Mesenchymal stem cell (in vitro differentiated cells and primary cell): Measurements from ENCODE around the gene MLF2.

ENCODE experiments used
- DNase-seq: peaks from one replicate; pipeline ENCODE4 v3.0.0-alpha.2; 2013
- H2AFZ ChIP-seq: one replicate; pipeline ENCODE4 v1.6.1; 2013; ENCODE audit warnings: low read depth, mild to moderate bottlenecking, control low read depth, inconsistent platforms, low read length, moderate library complexity
- H2AK5ac ChIP-seq: 2 replicates; pipeline ENCODE4 v1.6.1; 2013; ENCODE audit warnings: low read length, moderate library complexity, mild to moderate bottlenecking, inconsistent platforms; ENCODE audit not compliant: severe bottlenecking
- H2BK120ac ChIP-seq: one replicate; pipeline ENCODE4 v1.6.1; 2013; ENCODE audit warnings: low read depth, mild to moderate bottlenecking, inconsistent platforms, low read length, moderate library complexity
- H2BK12ac ChIP-seq, 2 experiments: one replicate each; pipeline ENCODE4 v1.6.1; 2013; ENCODE audit warnings: inconsistent platforms in 2 of 2, low read length in 2 of 2, mild to moderate bottlenecking in 2 of 2, moderate library complexity in 2 of 2, control low read depth in 1 of 2
- H2BK15ac ChIP-seq: one replicate; pipeline ENCODE4 v1.6.1; 2013; ENCODE audit warnings: mild to moderate bottlenecking, low read depth, inconsistent platforms; ENCODE audit not compliant: poor library complexity, severe bottlenecking
- H2BK5ac ChIP-seq: 2 replicates; pipeline ENCODE4 v1.6.1; 2013; ENCODE audit warnings: low read depth, mild to moderate bottlenecking, low read length, control low read depth, inconsistent platforms; ENCODE audit not compliant: poor library complexity, severe bottlenecking
- H3K14ac ChIP-seq, 2 experiments: one replicate each; pipeline ENCODE4 v1.6.1; 2013; ENCODE audit warnings: inconsistent platforms in 2 of 2, low read length in 2 of 2, control low read depth in 1 of 2, mild to moderate bottlenecking in 1 of 2, moderate library complexity in 1 of 2
- H3K18ac ChIP-seq, 2 experiments: one replicate each; pipeline ENCODE4 v1.6.1; 2013; ENCODE audit warnings: inconsistent platforms in 2 of 2, low read length in 2 of 2, control low read depth in 1 of 2, low read depth in 1 of 2, mild to moderate bottlenecking in 1 of 2
- H3K23ac ChIP-seq, 2 experiments: one replicate each; pipeline ENCODE4 v1.6.1; 2013; ENCODE audit warnings: inconsistent platforms in 2 of 2, low read length in 2 of 2, mild to moderate bottlenecking in 2 of 2, moderate library complexity in 2 of 2, control low read depth in 1 of 2
- H3K27ac ChIP-seq: 2 replicates; pipeline ENCODE4 v1.5.1; 2013; ENCODE audit warnings: mild to moderate bottlenecking, moderate library complexity, low read length, control low read depth, inconsistent platforms; ENCODE audit not compliant: poor library complexity, severe bottlenecking
- H3K27me3 ChIP-seq, 2 experiments: 2 replicates each; pipeline versions ENCODE4 v1.6.1 to v1.7.0; 2013; ENCODE audit warnings: low read length in 2 of 2, mild to moderate bottlenecking in 2 of 2, moderate library complexity in 2 of 2, control low read depth in 1 of 2, inconsistent platforms in 1 of 2; ENCODE audit not compliant: control insufficient read depth in 1 of 2, insufficient read depth in 1 of 2
- H3K36me3 ChIP-seq, 2 experiments: 2 replicates each; pipeline versions ENCODE4 v1.6.1 to v1.7.0; 2013; ENCODE audit warnings: low read length in 2 of 2, control low read depth in 1 of 2, inconsistent platforms in 1 of 2, low read depth in 1 of 2, mild to moderate bottlenecking in 1 of 2; ENCODE audit not compliant: insufficient read depth in 2 of 2, control insufficient read depth in 1 of 2
- H3K4ac ChIP-seq, 2 experiments: one replicate each; pipeline ENCODE4 v1.6.1; 2013; ENCODE audit warnings: inconsistent platforms in 2 of 2, low read length in 2 of 2, mild to moderate bottlenecking in 2 of 2, moderate library complexity in 2 of 2, control low read depth in 1 of 2, low read depth in 1 of 2
- H3K4me1 ChIP-seq: 2 replicates; pipeline ENCODE4 v1.6.1; 2013; ENCODE audit warnings: low read depth, low read length, control low read depth; ENCODE audit not compliant: control insufficient read depth, insufficient read depth
- H3K4me2 ChIP-seq: 2 replicates; pipeline ENCODE4 v1.6.1; 2013; ENCODE audit warnings: low read length, mild to moderate bottlenecking, inconsistent platforms; ENCODE audit not compliant: poor library complexity, severe bottlenecking
- H3K4me3 ChIP-seq, 2 experiments: 2 replicates each; pipeline versions ENCODE4 v1.5.1 to v1.7.0; 2013; ENCODE audit warnings: low read length in 2 of 2, mild to moderate bottlenecking in 2 of 2, control low read depth in 1 of 2, low read depth in 1 of 2; ENCODE audit not compliant: insufficient read depth in 1 of 2
- H3K79me1 ChIP-seq: replicated peaks from 2 replicates; pipeline ENCODE4 v1.6.1; 2013; ENCODE audit warnings: mild to moderate bottlenecking, control low read depth, low read length, inconsistent platforms; ENCODE audit not compliant: poor library complexity, severe bottlenecking
- H3K9ac ChIP-seq: 2 replicates; pipeline ENCODE4 v1.7.0; 2013; ENCODE audit warnings: mild to moderate bottlenecking, low read length, moderate library complexity
- H3K9me3 ChIP-seq: 2 replicates; pipeline ENCODE4 v1.7.0; 2013; ENCODE audit warnings: mild to moderate bottlenecking, low read length; ENCODE audit not compliant: control insufficient read depth
- H4K8ac ChIP-seq: one replicate; pipeline ENCODE4 v1.6.1; 2013; ENCODE audit warnings: inconsistent platforms, mild to moderate bottlenecking, low read length, moderate library complexity
- H4K91ac ChIP-seq: one replicate; pipeline ENCODE4 v1.6.1; 2013; ENCODE audit warnings: mild to moderate bottlenecking, low read length, inconsistent platforms
- WGBS: methylation state at CpG from one replicate; pipeline ENCODE4 v1.1.7; 2013; ENCODE audit warnings: mixed read lengths; 5-methylcytosine and 5-hydroxymethylcytosine counted together

Gene MLF2

DNA sequence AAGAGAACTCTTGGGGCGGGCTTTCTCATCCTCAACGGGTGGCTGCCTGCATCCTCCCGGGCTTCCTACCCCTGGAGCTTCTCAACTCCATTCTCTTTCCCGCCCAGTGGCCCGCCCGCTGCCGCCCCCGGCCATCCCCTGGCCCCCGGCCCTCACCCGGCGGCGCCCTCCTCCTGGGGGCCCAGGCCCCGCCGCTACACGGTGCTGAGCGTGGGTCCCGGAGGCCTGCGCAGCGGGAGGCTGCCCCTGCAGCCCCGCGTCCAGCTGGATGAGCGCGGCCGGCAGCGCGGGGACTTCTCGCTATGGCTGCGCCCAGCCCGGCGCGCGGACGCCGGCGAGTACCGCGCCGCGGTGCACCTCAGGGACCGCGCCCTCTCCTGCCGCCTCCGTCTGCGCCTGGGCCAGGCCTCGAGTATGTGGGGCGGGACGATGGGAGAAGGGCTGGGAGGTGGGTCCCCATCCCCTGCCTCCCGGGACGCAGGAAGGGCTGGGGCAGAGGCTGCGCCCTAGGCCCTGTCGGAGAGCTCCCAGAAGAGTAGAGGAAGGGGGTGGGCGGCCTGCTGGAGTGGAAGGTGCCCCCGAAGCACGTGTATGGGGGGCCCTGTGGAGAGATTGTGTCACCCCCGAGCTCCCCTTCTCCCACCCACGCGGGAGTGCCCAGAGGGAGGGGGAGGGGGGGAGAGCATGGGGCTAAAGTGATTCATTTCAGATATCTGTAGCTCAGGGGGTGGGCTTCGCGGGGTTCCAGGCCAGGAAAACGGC lies 20.8 kb upstream of the MLF2 start:
- peaks cover 34% of the 10 kb centered on the region for H3K4me1 ChIP-seq
- no peak overlapping the region for H3K23ac ChIP-seq
- H4K91ac ChIP-seq, result no peak overlapping the region
- peak overlapping the region; percentile 49 for H3K4me2 ChIP-seq
- H3K9me3 ChIP-seq, result no peaks in the 10 kb centered on the region
- H3K4ac ChIP-seq, result no peak overlapping the region
- H2BK15ac ChIP-seq, result no peak overlapping the region
- H2BK12ac ChIP-seq, result peak overlapping the region in 1 of 2 experiments; percentile 16
- no peak overlapping the region for H2BK5ac ChIP-seq
- DNase-seq, result no peak
- peak overlapping the region; percentile 62 for H4K8ac ChIP-seq
- no peak overlapping the region for H3K9ac ChIP-seq
- H3K14ac ChIP-seq, result peak overlapping the region in 1 of 2 experiments; percentile 44
- 19% methylated on average over 47 of the region's 60 CpGs for WGBS
- H2AFZ ChIP-seq, result no peak overlapping the region
- peaks cover 29 to 33% of the 10 kb centered on the region in 2 experiments for H3K27me3 ChIP-seq
- H3K18ac ChIP-seq, result peak overlapping the region in 1 of 2 experiments; percentile 13
- H3K27ac ChIP-seq, result no peak overlapping the region
- H3K79me1 ChIP-seq, result peaks cover 6% of the 10 kb centered on the region
- H2AK5ac ChIP-seq, result no peak overlapping the region
- no peak overlapping the region for H2BK120ac ChIP-seq
- H3K4me3 ChIP-seq, result no peak overlapping the region
- H3K36me3 ChIP-seq, result peaks cover 18 to 47% of the 10 kb centered on the region in 2 experiments

DNA sequence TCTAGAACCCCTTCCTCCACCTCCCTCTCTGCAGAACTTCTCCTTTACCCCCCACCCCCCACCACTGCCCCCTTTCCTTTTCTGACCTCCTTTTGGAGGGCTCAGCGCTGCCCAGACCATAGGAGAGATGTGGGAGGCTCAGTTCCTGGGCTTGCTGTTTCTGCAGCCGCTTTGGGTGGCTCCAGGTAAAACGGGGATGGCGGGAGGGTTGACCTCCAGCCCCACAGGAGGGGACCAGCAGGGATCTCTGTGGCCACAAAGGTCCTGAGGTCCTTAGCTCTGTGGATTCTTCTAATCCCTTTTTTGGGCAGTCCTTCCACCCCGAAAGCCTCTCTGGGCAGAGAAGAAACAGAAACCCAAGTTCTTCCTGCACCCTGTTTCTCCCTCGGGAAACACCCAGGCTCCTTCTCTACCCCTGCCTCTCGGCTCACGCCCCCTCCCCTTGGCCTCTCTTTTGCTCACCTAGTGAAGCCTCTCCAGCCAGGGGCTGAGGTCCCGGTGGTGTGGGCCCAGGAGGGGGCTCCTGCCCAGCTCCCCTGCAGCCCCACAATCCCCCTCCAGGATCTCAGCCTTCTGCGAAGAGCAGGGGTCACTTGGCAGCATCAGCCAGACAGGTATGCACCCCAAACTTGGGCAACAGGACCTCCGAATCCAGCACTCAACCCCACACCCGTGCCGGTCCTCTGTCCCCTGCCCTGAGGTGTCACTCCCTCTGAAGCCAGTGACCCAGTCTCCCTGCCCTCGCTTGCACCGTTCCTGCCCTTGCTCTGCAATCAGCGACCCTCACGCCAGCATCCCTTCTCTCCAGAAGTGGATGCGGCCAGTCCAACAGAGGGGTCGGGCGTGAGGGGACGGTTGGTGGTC lies 20.0 kb upstream of the MLF2 start:
- H3K79me1 ChIP-seq, result peaks cover 6% of the 10 kb centered on the region
- H3K9me3 ChIP-seq, result no peaks in the 10 kb centered on the region
- no peak overlapping the region for H3K4me3 ChIP-seq
- DNase-seq, result no peak
- no peak overlapping the region for H2BK5ac ChIP-seq
- H2AK5ac ChIP-seq, result no peak overlapping the region
- H3K36me3 ChIP-seq, result peaks cover 18 to 47% of the 10 kb centered on the region in 2 experiments
- no peak overlapping the region for H2BK120ac ChIP-seq
- H2BK15ac ChIP-seq, result no peak overlapping the region
- H3K4me2 ChIP-seq, result no peak overlapping the region
- no peak overlapping the region for H3K4ac ChIP-seq
- peak overlapping the region in 1 of 2 experiments; percentile 70 for H3K23ac ChIP-seq
- H3K27me3 ChIP-seq, result peaks cover 29 to 33% of the 10 kb centered on the region in 2 experiments
- no peak overlapping the region for H3K27ac ChIP-seq
- H2BK12ac ChIP-seq, result peak overlapping the region in 1 of 2 experiments; percentile 31
- H3K14ac ChIP-seq, result peak overlapping the region in 1 of 2 experiments; percentile 29
- WGBS, result 48% methylated on average over 21 of the region's 21 CpGs
- H3K18ac ChIP-seq, result peak overlapping the region in 1 of 2 experiments; percentile 49
- peaks cover 34% of the 10 kb centered on the region for H3K4me1 ChIP-seq
- no peak overlapping the region for H3K9ac ChIP-seq
- no peak overlapping the region for H4K91ac ChIP-seq
- no peak overlapping the region for H4K8ac ChIP-seq
- no peak overlapping the region for H2AFZ ChIP-seq

DNA sequence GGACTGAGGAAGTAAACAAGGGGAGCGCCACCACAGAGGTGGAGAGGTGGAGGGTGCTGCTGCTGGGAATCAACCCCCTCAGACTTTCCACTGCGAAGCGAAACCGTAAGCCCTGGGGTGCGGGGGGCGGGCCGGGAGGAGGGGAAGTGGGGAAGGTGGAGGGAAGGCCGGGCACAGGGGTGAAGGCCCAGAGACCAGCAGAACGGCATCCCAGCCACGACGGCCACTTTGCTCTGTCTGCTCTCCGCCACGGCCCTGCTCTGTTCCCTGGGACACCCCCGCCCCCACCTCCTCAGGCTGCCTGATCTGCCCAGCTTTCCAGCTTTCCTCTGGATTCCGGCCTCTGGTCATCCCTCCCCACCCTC lies 19.4 kb upstream of the MLF2 start, which contains the start of gene LAG3:
TSS of gene LAG3 (plus strand) at position 190 of the 365 bp plus-strand sequence. CDS start 333 bp downstream, outside the sequence.
- Histone ChIP-seq H3K4me2 (no peak within 1 kb of the TSS), H4K91ac (no peak within 1 kb of the TSS), H3K27ac (no peak within 1 kb of the TSS), H4K8ac (no peak within 1 kb of the TSS), H2BK12ac (peak within 1 kb of the TSS in 1 of 2 experiments; percentile 31), H3K79me1 (peaks cover 6% of the 10 kb centered on the region), H2BK120ac (no peak within 1 kb of the TSS), H3K23ac (peak within 1 kb of the TSS in 1 of 2 experiments; percentile 70), H3K4me1 (peaks cover 33% of the 10 kb centered on the region), H2BK15ac (no peak within 1 kb of the TSS), H3K14ac (peak within 1 kb of the TSS in 1 of 2 experiments; percentile 29), H2BK5ac (no peak within 1 kb of the TSS), H3K36me3 (peaks cover 18 to 47% of the 10 kb centered on the region in 2 experiments), H3K18ac (peak within 1 kb of the TSS in 1 of 2 experiments; percentile 49), H2AK5ac (no peak within 1 kb of the TSS), H3K4me3 (no peak within 1 kb of the TSS), H3K27me3 (peaks cover 24 to 27% of the 10 kb centered on the region in 2 experiments), H3K9ac (peak within 1 kb of the TSS; percentile 23), H3K9me3 (no peaks in the 10 kb centered on the region), H2AFZ (no peak within 1 kb of the TSS), H3K4ac (no peak within 1 kb of the TSS)
- no peak for DNase-seq
- WGBS, result 52% methylated on average over 9 of the region's 15 CpGs
